OCI-LY7 (cell line): ENCODE data around the gene CD93.

Experiments
- EZH2phosphoT487 ChIP-seq: fragments of 200-600 bp; sonication (generic); IDR thresholded peaks from 2 replicates; pipeline ENCODE4 v1.6.1; 2018; ENCODE audit warnings: low read depth, borderline replicate concordance, mild to moderate bottlenecking, mixed run types, antibody characterized with exemption, low read length, moderate library complexity, mixed read lengths
- TF ChIP-seq, protein P1 (sequence below): fragments of 200-600 bp; sonication (generic); conservative IDR thresholded peaks from 2 replicates; pipeline ENCODE4 v1.5.1; 2014; ENCODE audit warnings: mild to moderate bottlenecking, antibody characterized with exemption, low read length, moderate library complexity, mixed read lengths

DNA sequence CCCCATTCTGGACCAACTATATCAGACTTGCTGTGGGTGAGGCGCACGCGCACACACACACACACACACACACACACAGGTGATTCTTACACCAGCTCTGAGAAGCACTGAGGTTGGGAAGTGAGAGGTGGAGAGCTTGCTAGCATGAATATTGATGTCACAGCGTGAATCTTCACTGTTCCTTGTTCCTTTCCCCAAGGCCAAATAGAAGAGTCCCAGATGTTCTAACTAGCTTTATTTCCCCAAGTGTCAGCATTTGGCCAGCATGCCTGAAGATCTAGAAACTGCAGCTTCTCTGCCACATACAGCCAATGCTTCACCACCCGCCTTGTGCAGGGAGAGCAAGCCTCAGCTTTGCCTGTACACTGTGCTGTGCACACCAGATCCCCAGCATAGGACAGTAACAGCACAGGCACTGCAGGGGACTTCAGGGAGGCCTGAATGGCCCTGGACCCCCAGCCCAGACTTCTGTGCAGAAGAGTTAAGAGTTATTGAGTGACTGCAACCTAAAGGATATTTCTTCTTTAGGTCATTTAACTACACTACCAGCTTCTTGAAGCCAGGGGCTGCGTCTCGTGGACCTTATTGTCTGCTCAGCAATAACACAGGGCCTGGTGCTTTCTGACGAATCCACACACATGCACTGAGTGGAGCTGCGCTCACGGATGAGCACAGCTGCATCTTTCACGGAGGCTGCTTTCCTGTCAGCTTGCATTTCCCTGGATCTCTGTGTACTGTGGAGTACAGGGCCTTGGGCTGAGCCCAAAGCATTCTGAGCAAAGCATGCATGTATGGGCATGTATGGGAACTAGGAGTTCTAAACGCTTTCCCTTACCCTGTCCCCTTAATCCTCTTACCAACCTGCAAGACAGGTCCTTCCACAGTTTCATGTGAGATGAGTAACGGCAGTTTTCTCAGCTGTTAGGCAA is 13.9 kb upstream of the CD93 start:
- TF ChIP-seq, protein P1, sequence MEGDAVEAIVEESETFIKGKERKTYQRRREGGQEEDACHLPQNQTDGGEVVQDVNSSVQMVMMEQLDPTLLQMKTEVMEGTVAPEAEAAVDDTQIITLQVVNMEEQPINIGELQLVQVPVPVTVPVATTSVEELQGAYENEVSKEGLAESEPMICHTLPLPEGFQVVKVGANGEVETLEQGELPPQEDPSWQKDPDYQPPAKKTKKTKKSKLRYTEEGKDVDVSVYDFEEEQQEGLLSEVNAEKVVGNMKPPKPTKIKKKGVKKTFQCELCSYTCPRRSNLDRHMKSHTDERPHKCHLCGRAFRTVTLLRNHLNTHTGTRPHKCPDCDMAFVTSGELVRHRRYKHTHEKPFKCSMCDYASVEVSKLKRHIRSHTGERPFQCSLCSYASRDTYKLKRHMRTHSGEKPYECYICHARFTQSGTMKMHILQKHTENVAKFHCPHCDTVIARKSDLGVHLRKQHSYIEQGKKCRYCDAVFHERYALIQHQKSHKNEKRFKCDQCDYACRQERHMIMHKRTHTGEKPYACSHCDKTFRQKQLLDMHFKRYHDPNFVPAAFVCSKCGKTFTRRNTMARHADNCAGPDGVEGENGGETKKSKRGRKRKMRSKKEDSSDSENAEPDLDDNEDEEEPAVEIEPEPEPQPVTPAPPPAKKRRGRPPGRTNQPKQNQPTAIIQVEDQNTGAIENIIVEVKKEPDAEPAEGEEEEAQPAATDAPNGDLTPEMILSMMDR: no peak
- no peak for TF ChIP-seq EZH2phosphoT487
